Thoracic aorta (tissue), 2 donors: Measurements from ENCODE around the gene TTBK1. TPM values are rescaled to one million over a fixed set of nuclear protein-coding genes. Genes with fewer than 3 reads are reported as not detected.

ENCODE experiments used
- ATAC-seq: fragments of 150-250 bp; one replicate; pipeline ENCODE4 v1.8.0; 2017; ENCODE audit warnings: low read depth; ENCODE audit not compliant: insufficient number of reproducible peaks, low FRiP score
- DNase-seq: peaks from one replicate; pipeline ENCODE4 v3.0.0-alpha.2; 2020; ENCODE audit warnings: low spot score
- H3K27ac ChIP-seq, 2 donors: fragments of 200-600 bp; sonication (generic); 1 replicate in 1 of 2; 2 replicates in 1 of 2; pipeline ENCODE4 v1.5.1; 2016; ENCODE audit warnings: mild to moderate bottlenecking in 2 of 2, moderate library complexity in 2 of 2
- H3K27me3 ChIP-seq: fragments of 200-600 bp; sonication (generic); replicated peaks from 2 replicates; pipeline ENCODE4 v1.6.0; 2016; ENCODE audit warnings: mild to moderate bottlenecking; ENCODE audit not compliant: insufficient read depth
- H3K36me3 ChIP-seq: fragments of 200-600 bp; sonication (generic); one replicate; pipeline ENCODE4 v1.5.1; 2016
- H3K4me1 ChIP-seq, 2 donors: fragments of 200-600 bp; sonication (generic); 1 replicate in 1 of 2; 2 replicates in 1 of 2; pipeline versions ENCODE4 v1.5.1 to v1.6.0; 2016; ENCODE audit warnings: low read depth in 2 of 2, mild to moderate bottlenecking in 1 of 2; ENCODE audit not compliant: control insufficient read depth in 1 of 2
- H3K4me3 ChIP-seq: fragments of 200-600 bp; sonication (generic); 2 replicates; pipeline ENCODE4 v1.5.1; 2016; ENCODE audit warnings: mild to moderate bottlenecking
- H3K9me3 ChIP-seq: fragments of 200-600 bp; sonication (generic); 2 replicates; pipeline ENCODE4 v1.5.1; 2016
- CTCF ChIP-seq: fragments of 200-600 bp; sonication (generic); IDR thresholded peaks from one replicate; pipeline ENCODE4 v1.5.1; 2019; ENCODE audit warnings: antibody characterized with exemption
- total RNA-seq, 2 donors: library from RNA; depleted of rRNA; stranded (reverse); fragments of >200 nt; gene quantifications; one replicate each; pipeline versions ENCODE4 v1.1.0 to v1.2.3, GENCODE V29; 2016

Gene TTBK1
- total RNA-seq, 2 donors from 2014 or later, result not detected

GRCh38 chr6:43217351-43217750 is 25.9 kb upstream of the TTBK1 start:
- no peak for TF ChIP-seq CTCF
- H3K27me3 ChIP-seq, result no peaks in the 10 kb centered on the region
- no peak overlapping the region for H3K4me3 ChIP-seq
- no peak for DNase-seq
- H3K9me3 ChIP-seq, result no peaks in the 10 kb centered on the region
- no peak overlapping the region for H3K27ac ChIP-seq
- H3K36me3 ChIP-seq, result peaks cover 5% of the 10 kb centered on the region
- H3K4me1 ChIP-seq, result peaks cover 0 to 11% of the 10 kb centered on the region in 2 donors
- no peak for ATAC-seq

DNA sequence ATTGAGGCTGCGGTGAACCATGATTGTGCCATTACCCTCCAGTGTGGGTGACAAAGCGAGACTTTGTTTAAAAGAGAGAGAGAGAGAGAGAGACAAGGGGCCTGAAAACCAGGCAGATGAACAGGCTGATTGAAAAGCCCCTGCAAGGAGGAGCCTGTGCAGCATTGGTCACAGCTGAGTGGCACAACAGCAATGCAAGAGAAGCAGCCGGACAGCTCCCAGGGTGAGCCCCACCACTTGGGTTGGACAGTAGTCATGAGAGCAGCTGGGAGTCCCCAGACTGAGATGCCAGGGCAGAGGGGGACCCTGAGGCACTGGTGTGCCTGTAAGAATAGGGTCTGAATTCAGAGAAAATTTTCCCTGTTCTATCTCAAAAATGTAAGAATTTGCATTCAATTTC is 24.2 kb upstream of the TTBK1 start:
- TF ChIP-seq CTCF, result no peak
- peaks cover 5% of the 10 kb centered on the region for H3K36me3 ChIP-seq

DNA sequence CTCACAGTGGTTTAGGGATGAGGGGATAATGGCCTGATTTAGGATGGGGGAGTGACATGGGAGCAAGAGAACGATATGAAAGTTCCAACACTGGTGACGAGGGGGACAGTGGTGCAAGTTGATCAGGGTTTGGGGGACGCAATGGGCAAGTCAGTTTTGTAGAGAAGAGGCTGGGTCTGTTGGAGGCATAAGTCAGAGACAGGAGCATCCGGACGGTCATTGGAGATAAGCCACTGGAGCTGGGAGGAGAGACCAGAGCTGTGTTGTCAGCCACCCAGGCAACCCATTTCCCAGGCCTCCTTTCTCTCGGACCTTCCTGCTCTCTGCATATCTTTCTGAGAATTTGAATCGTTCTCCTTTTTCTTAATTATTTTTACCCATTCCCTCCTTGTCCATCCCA is 23.5 kb upstream of the TTBK1 start:
- Histone ChIP-seq H3K36me3 (peaks cover 5% of the 10 kb centered on the region), H3K4me3 (no peak overlapping the region), H3K9me3 (no peaks in the 10 kb centered on the region), H3K4me1 (peaks cover 0 to 11% of the 10 kb centered on the region in 2 donors), H3K27me3 (no peaks in the 10 kb centered on the region), H3K27ac (no peak overlapping the region)
- no peak for DNase-seq
- TF ChIP-seq CTCF, result no peak
- ATAC-seq, result no peak

More for the DNA sequence above, 24.2 kb upstream of the TTBK1 start:
- Histone ChIP-seq H3K4me1 (peaks cover 0 to 11% of the 10 kb centered on the region in 2 donors), H3K4me3 (no peak overlapping the region), H3K27me3 (no peaks in the 10 kb centered on the region), H3K27ac (no peak overlapping the region), H3K9me3 (no peaks in the 10 kb centered on the region)
- DNase-seq (no peak), ATAC-seq (no peak)

GRCh38 chr6:43220439-43220951 is 22.8 kb upstream of the TTBK1 start:
- no peak overlapping the region for H3K27ac ChIP-seq
- ATAC-seq (no peak), DNase-seq (no peak)
- no peaks in the 10 kb centered on the region for H3K27me3 ChIP-seq
- H3K36me3 ChIP-seq, result peaks cover 5% of the 10 kb centered on the region
- H3K4me3 ChIP-seq, result no peak overlapping the region
- H3K9me3 ChIP-seq, result no peaks in the 10 kb centered on the region
- peaks cover 0 to 11% of the 10 kb centered on the region in 2 donors for H3K4me1 ChIP-seq
- no peak for TF ChIP-seq CTCF

DNA sequence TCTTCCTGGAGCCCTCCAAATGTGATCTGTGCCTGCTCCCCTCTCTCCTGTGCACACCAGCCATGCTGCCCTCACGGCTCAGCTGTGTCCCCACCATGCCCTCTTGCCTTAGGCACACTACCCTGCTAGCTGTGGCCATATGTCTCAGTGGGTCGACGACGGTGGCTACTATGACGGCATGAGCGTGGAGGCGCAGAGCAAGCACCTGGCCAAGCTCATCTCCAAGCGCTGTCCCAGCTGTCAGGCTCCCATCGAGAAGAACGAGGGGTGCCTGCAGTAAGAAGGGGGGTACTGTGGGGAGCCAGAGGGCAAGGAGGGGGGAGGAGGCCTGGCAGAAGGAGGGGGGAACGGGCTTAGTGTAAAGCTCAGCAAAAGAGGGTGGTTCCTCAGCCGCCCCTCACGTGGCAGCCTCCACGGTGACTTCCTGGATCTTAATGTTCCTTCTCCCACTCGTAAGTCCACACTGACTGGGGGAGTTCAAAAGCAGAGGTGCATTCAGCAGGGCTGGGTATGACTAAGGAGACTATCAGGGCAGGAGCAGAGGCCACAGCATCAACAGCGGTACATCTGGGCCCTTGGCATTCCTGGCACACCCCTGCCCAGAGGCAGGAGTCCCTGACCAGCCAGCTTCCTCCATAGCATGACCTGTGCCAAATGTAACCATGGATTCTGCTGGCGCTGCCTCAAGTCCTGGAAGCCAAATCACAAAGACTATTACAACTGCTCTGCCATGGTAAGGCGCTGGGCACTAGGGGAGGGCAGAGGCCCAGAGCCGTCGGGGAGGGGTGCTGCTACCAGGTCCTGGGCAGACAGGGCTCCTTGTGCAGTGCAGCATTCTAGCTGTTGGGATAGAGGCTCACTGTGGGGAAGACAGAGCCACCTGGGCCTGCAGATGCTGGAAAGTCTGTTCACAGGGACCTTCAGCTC is 22.0 kb upstream of the TTBK1 start:
- DNase-seq (no peak), ATAC-seq (no peak)
- H3K4me1 ChIP-seq, result peaks cover 0 to 11% of the 10 kb centered on the region in 2 donors
- no peak overlapping the region for H3K4me3 ChIP-seq
- TF ChIP-seq CTCF, result no peak
- peaks cover 2% of the 10 kb centered on the region for H3K36me3 ChIP-seq
- no peak overlapping the region for H3K27ac ChIP-seq
- H3K9me3 ChIP-seq, result no peaks in the 10 kb centered on the region
- H3K27me3 ChIP-seq, result no peaks in the 10 kb centered on the region
